Left colon (tissue), 2 donors: ENCODE data around the gene OR4L1. TPM values are rescaled to one million over a fixed set of nuclear protein-coding genes. Genes with fewer than 3 reads are reported as not detected.
"Not testable (repeated sequence)": the region's sequence is repeated elsewhere in the genome, so short reads cannot be mapped to it uniquely, and the experiment has no call there.

Experiments
- ATAC-seq: fragments of 200-7000 bp; cut with Tn5 transposase; one replicate; pipeline ENCODE4 v1.9.1; 2020; ENCODE audit warnings: mild to moderate bottlenecking, moderate library complexity
- DNase-seq, 2 donors: peaks; one replicate each; pipeline ENCODE4 v3.0.0-alpha.2; 2020
- intact Hi-C, 2 donors: fragments of 100-400 bp; cut with DNase I in 1 of 2; cut with micrococcal nuclease in 1 of 2; formaldehyde crosslinking; loops; one replicate each; pipeline versions ENCODE4 v1.11.2 to v1.14.0; 2022; cut with DNase I, micrococcal nuclease
- long read RNA-seq: library from polyadenylated mRNA; unstranded; transcript quantifications from one replicate; pipeline ENCODE4 v2.0.0, GENCODE V29; 2021
- total RNA-seq, 2 donors: library from RNA; stranded (reverse); fragmentation: NEBNext Ultra II Directional; extraction: Animal tissue kit (Norgen Biotek cat#: 25700); gene quantifications; one replicate each; pipeline ENCODE4 v1.2.1, GENCODE V29; 2021
- donor health status: DM: no; HTN: no; CAD: no.
- donor health status: DM: yes; HTN: yes; CAD: no.

Gene OR4L1
- not detected for total RNA-seq
- long read RNA-seq, result 0 reads

- DNase-seq, result no peak
- ATAC-seq, result no peak
- intact Hi-C loops, result no loop called here
Measured at GRCh38 chr14:20059745-20060144, at the start of gene OR4L1. Gene OR4L1, plus strand, starts transcription at chr14:20060045. Its CDS starts 0 bp downstream, at chr14:20060045.

GRCh38 chr14:20019257-20019865 is 40.5 kb upstream of the OR4L1 start, which contains the start of gene OR4K14:
Gene OR4K14, minus strand, starts transcription at chr14:20019307. Its CDS starts 4,114 bp downstream, at chr14:20015193.
- ATAC-seq (no peak), DNase-seq (no peak)
- intact Hi-C loops, result no loop called here

- intact Hi-C loops, result no loop called here
- DNase-seq, result no peak
- no peak for ATAC-seq
Measured at GRCh38 chr14:20031058-20031457, 28.8 kb upstream of the OR4L1 start.

GRCh38 chr14:20035449-20035848 is 24.4 kb upstream of the OR4L1 start:
- no peak for DNase-seq
- ATAC-seq, result no peak
- intact Hi-C loops, result no loop called here

- ATAC-seq (no peak), DNase-seq (no peak)
- intact Hi-C loops, result no loop called here
Measured at GRCh38 chr14:20035938-20036337, 23.9 kb upstream of the OR4L1 start, which contains the start of gene OR4K13. Gene OR4K13, minus strand, starts transcription at chr14:20036038. Its CDS starts 1,280 bp downstream, at chr14:20034758.

GRCh38 chr14:20044243-20044642 is 15.6 kb upstream of the OR4L1 start:
- intact Hi-C loops, result no loop called here

GRCh38 chr14:20048202-20048601 is 11.6 kb upstream of the OR4L1 start:
- ATAC-seq, result no peak
- DNase-seq, result no peak
- intact Hi-C loops, result no loop called here

More at GRCh38 chr14:20044243-20044642, 15.6 kb upstream of the OR4L1 start:
- ATAC-seq (no peak), DNase-seq (no peak)

- ATAC-seq, result no peak
- DNase-seq, result no peak
- intact Hi-C loops, result no loop called here
Measured at GRCh38 chr14:20092050-20092449, 32.2 kb downstream of the OR4L1 start.

GRCh38 chr14:20093442-20093841 is 33.6 kb downstream of the OR4L1 start:
- no peak for DNase-seq
- ATAC-seq, result no peak
- intact Hi-C loops, result no loop called here

GRCh38 chr14:20098926-20099770 is 39.3 kb downstream of the OR4L1 start:
- DNase-seq, ATAC-seq, intact Hi-C loops: not testable (repeated sequence)

- no peak for DNase-seq
- no peak for ATAC-seq
- intact Hi-C loops, result no loop called here
Measured at GRCh38 chr14:20110438-20110837, 50.6 kb downstream of the OR4L1 start, which contains the start of gene OR4K17. Gene OR4K17, plus strand, starts transcription at chr14:20110739. Its CDS starts 6,761 bp downstream, at chr14:20117500.

Other genes with a start within 250 kb of the OR4L1 start
- not detected for gene OR4K2, start 184.9 kb upstream of the OR4L1 start, total RNA-seq
- not detected for gene OR4K5, start 139.4 kb upstream of the OR4L1 start, total RNA-seq
- not detected for gene OR4K1, start 129.1 kb upstream of the OR4L1 start, total RNA-seq
- not detected for gene OR4K15, start 84.5 kb upstream of the OR4L1 start, total RNA-seq
- gene OR4Q2, start 57.9 kb upstream of the OR4L1 start, total RNA-seq, result not detected
- gene OR4K14, start 40.7 kb upstream of the OR4L1 start, total RNA-seq, result not detected
- gene OR4K13, start 24.0 kb upstream of the OR4L1 start, total RNA-seq, result not detected
- gene OR4K17, start 50.7 kb downstream of the OR4L1 start, total RNA-seq, result not detected
- not detected for gene OR4N5, start 78.8 kb downstream of the OR4L1 start, total RNA-seq
- gene OR11G2, start 130.9 kb downstream of the OR4L1 start, total RNA-seq, result not detected
- not detected for gene OR11H6, start 163.7 kb downstream of the OR4L1 start, total RNA-seq
- not detected for gene OR11H7, start 168.9 kb downstream of the OR4L1 start, total RNA-seq
- not detected for gene OR11H4, start 179.2 kb downstream of the OR4L1 start, total RNA-seq
- 10 to 100 TPM in 1 of 2 donors, 1 to 10 TPM in 1; 9.6 to 11.1 TPM for gene TTC5, start 245.9 kb downstream of the OR4L1 start, total RNA-seq